Smooth muscle cell (in vitro differentiated cells): ENCODE data around the gene IFNL4. TPM values are rescaled to one million over a fixed set of nuclear protein-coding genes. Genes with fewer than 3 reads are reported as not detected.
"Not testable (repeated sequence)": the region's sequence is repeated elsewhere in the genome, so short reads cannot be mapped to it uniquely, and the experiment has no call there.

ENCODE experiments used
- DNase-seq: peaks from one replicate; lab custom pipeline; 2025; ENCODE audit not compliant: unreplicated experiment; lab: John Stamatoyannopoulos, UW
- H2AFZ ChIP-seq: fragments of 200-600 bp; sonication (generic); 2 replicates; pipeline ENCODE4 v1.6.0; 2016; ENCODE audit warnings: antibody characterized with exemption, low read depth, mild to moderate bottlenecking
- H3F3A ChIP-seq: fragments of 200-600 bp; sonication (generic); 2 replicates; pipeline ENCODE4 v1.6.0; 2017; ENCODE audit warnings: antibody characterized with exemption, low read depth
- H3K27ac ChIP-seq: fragments of 200-600 bp; sonication (generic); 2 replicates; pipeline ENCODE4 v1.5.1; 2016; ENCODE audit warnings: low read depth, mild to moderate bottlenecking
- H3K27me3 ChIP-seq: fragments of 200-600 bp; sonication (generic); 2 replicates; pipeline ENCODE4 v1.6.1; 2016; ENCODE audit warnings: low read depth, mild to moderate bottlenecking
- H3K36me3 ChIP-seq: fragments of 200-600 bp; sonication (generic); 2 replicates; pipeline ENCODE4 v1.5.1; 2016; ENCODE audit warnings: low read depth
- H3K4me1 ChIP-seq: fragments of 200-600 bp; sonication (generic); 2 replicates; pipeline ENCODE4 v1.5.1; 2016; ENCODE audit warnings: low read depth
- H3K4me2 ChIP-seq: fragments of 200-600 bp; sonication (generic); 2 replicates; pipeline ENCODE4 v1.6.0; 2016; ENCODE audit warnings: mild to moderate bottlenecking
- H3K4me3 ChIP-seq: fragments of 200-600 bp; sonication (generic); 2 replicates; pipeline ENCODE4 v1.5.1; 2016; ENCODE audit warnings: mild to moderate bottlenecking
- H3K79me2 ChIP-seq: fragments of 200-600 bp; sonication (generic); 2 replicates; pipeline ENCODE4 v1.6.0; 2016; ENCODE audit warnings: low read depth, mild to moderate bottlenecking
- H3K9ac ChIP-seq: fragments of 200-600 bp; sonication (generic); 2 replicates; pipeline ENCODE4 v1.6.0; 2016; ENCODE audit warnings: low read depth
- H3K9me3 ChIP-seq: fragments of 200-600 bp; sonication (generic); replicated peaks from 2 replicates; pipeline ENCODE4 v1.5.1; 2016; ENCODE audit warnings: low read depth
- H4K20me1 ChIP-seq: fragments of 200-600 bp; sonication (generic); 2 replicates; pipeline ENCODE4 v1.6.0; 2016; ENCODE audit warnings: low read depth
- WGBS: methylation state at CpG from one replicate; pipeline ENCODE4 v1.1.7; 2016; ENCODE audit warnings: low lambda C conversion rate; 5-methylcytosine and 5-hydroxymethylcytosine counted together
- polyA plus RNA-seq: library from polyadenylated mRNA; unstranded; fragments of >200 nt; fragmentation: Nextera tagmentation; extraction: Ambion mirVana; gene quantifications from 2 replicates; pipeline ENCODE4 v1.2.1, GENCODE V29; 2016
- total RNA-seq: library from RNA; depleted of rRNA; stranded (reverse); fragments of >200 nt; gene quantifications from 2 replicates; pipeline ENCODE4 v1.2.3, GENCODE V29; 2014
- TF ChIP-seq, protein P1 (sequence below): fragments of 200-600 bp; sonication (generic); IDR thresholded peaks from 2 replicates; pipeline ENCODE4 v1.5.1; 2017; ENCODE audit warnings: borderline replicate concordance, mild to moderate bottlenecking, antibody characterized with exemption; ENCODE audit not compliant: insufficient read depth, poor library complexity, severe bottlenecking

Gene IFNL4
- total and polyA plus RNA-seq, 2 experiments from 2014 or later = 0.15 TPM; not detected in 1

GRCh38 chr19:39276740-39277139 lies 28.1 kb upstream of the IFNL4 start:
- no peak for DNase-seq
- H2AFZ ChIP-seq = no peak overlapping the region
- no peaks in the 10 kb centered on the region for H3K79me2 ChIP-seq
- H3K9ac ChIP-seq = no peak overlapping the region
- H3K4me2 ChIP-seq = no peak overlapping the region
- no peak overlapping the region for H3K4me3 ChIP-seq
- 93% methylated on average over 5 of the region's 5 CpGs for WGBS
- H3K4me1 ChIP-seq = no peaks in the 10 kb centered on the region
- H4K20me1 ChIP-seq = no peaks in the 10 kb centered on the region
- H3K27me3 ChIP-seq = peaks cover 38% of the 10 kb centered on the region
- no peaks in the 10 kb centered on the region for H3K36me3 ChIP-seq
- no peaks in the 10 kb centered on the region for H3K9me3 ChIP-seq
- H3F3A ChIP-seq = no peaks in the 10 kb centered on the region
- TF ChIP-seq, protein P1, sequence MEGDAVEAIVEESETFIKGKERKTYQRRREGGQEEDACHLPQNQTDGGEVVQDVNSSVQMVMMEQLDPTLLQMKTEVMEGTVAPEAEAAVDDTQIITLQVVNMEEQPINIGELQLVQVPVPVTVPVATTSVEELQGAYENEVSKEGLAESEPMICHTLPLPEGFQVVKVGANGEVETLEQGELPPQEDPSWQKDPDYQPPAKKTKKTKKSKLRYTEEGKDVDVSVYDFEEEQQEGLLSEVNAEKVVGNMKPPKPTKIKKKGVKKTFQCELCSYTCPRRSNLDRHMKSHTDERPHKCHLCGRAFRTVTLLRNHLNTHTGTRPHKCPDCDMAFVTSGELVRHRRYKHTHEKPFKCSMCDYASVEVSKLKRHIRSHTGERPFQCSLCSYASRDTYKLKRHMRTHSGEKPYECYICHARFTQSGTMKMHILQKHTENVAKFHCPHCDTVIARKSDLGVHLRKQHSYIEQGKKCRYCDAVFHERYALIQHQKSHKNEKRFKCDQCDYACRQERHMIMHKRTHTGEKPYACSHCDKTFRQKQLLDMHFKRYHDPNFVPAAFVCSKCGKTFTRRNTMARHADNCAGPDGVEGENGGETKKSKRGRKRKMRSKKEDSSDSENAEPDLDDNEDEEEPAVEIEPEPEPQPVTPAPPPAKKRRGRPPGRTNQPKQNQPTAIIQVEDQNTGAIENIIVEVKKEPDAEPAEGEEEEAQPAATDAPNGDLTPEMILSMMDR = no peak
- no peak overlapping the region for H3K27ac ChIP-seq

- 77% methylated on average over 5 of the region's 5 CpGs for WGBS
- Histone ChIP-seq H3K79me2 (no peaks in the 10 kb centered on the region), H4K20me1 (no peaks in the 10 kb centered on the region), H3K9ac (no peak overlapping the region), H3K4me2 (no peak overlapping the region), H3K9me3 (no peaks in the 10 kb centered on the region), H3K4me1 (no peaks in the 10 kb centered on the region), H3K27ac (no peak overlapping the region), H3K36me3 (no peaks in the 10 kb centered on the region), H3F3A (no peaks in the 10 kb centered on the region), H3K27me3 (peaks cover 46% of the 10 kb centered on the region), H2AFZ (no peak overlapping the region), H3K4me3 (no peak overlapping the region)
- DNase-seq = no peak
- TF ChIP-seq, protein P1 = no peak
These were observed 26.9 kb upstream of the IFNL4 start for GRCh38 chr19:39275578-39275977.

GRCh38 chr19:39273859-39274258 lies 25.2 kb upstream of the IFNL4 start:
- H3K79me2 ChIP-seq, H3K9ac ChIP-seq, H3F3A ChIP-seq, H3K27ac ChIP-seq, DNase-seq, H2AFZ ChIP-seq, H3K36me3 ChIP-seq, H3K4me2 ChIP-seq, H3K9me3 ChIP-seq, H4K20me1 ChIP-seq, H3K4me3 ChIP-seq, H3K4me1 ChIP-seq: not testable (repeated sequence)
- WGBS = 87% methylated on average over 5 of the region's 5 CpGs
- H3K27me3 ChIP-seq = peaks cover 50% of the 10 kb centered on the region

- no peak overlapping the region for H3K27ac ChIP-seq
- H4K20me1 ChIP-seq = no peaks in the 10 kb centered on the region
- H3K4me2 ChIP-seq = no peak overlapping the region
- H3K36me3 ChIP-seq = no peaks in the 10 kb centered on the region
- H3K4me1 ChIP-seq = no peaks in the 10 kb centered on the region
- no peaks in the 10 kb centered on the region for H3K9me3 ChIP-seq
- peaks cover 48% of the 10 kb centered on the region for H3K27me3 ChIP-seq
- TF ChIP-seq, protein P1 = no peak
- H3F3A ChIP-seq = no peaks in the 10 kb centered on the region
- no peaks in the 10 kb centered on the region for H3K79me2 ChIP-seq
- no peak for DNase-seq
- H2AFZ ChIP-seq = no peak overlapping the region
- no peak overlapping the region for H3K9ac ChIP-seq
- 80% methylated on average over 9 of the region's 9 CpGs for WGBS
- no peak overlapping the region for H3K4me3 ChIP-seq
These were observed 21.6 kb upstream of the IFNL4 start for GRCh38 chr19:39270036-39270871.

DNA sequence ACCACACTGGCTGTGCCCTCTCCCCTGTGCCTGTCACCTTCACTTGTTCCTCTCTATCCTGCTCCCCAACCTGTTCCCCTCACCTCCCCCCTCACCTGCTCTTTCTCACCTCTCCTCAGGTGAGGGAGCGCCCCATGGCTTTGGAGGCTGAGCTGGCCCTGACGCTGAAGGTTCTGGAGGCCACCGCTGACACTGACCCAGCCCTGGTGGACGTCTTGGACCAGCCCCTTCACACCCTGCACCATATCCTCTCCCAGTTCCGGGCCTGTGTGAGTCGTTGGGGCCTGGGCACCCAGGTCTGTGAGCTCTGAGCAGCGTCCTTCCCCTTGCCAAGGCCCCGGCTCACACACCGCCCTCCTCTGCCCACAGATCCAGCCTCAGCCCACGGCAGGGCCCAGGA lies 20.7 kb upstream of the IFNL4 start:
- H2AFZ ChIP-seq, H3K9ac ChIP-seq, H4K20me1 ChIP-seq, H3K36me3 ChIP-seq, H3K79me2 ChIP-seq, H3K4me1 ChIP-seq, H3F3A ChIP-seq, DNase-seq, H3K27ac ChIP-seq, H3K4me2 ChIP-seq, H3K4me3 ChIP-seq, H3K9me3 ChIP-seq: not testable (repeated sequence)
- peaks cover 51% of the 10 kb centered on the region for H3K27me3 ChIP-seq
- WGBS = 76% methylated on average over 10 of the region's 10 CpGs

GRCh38 chr19:39268531-39269223 lies 20.0 kb upstream of the IFNL4 start:
- not testable (repeated sequence) for H3K36me3 ChIP-seq, H3K4me1 ChIP-seq, H2AFZ ChIP-seq, H3K79me2 ChIP-seq, H3K9me3 ChIP-seq, H3K4me2 ChIP-seq, H4K20me1 ChIP-seq, H3K9ac ChIP-seq, H3K4me3 ChIP-seq, H3K27ac ChIP-seq, H3F3A ChIP-seq, DNase-seq
- 83% methylated on average over 10 of the region's 10 CpGs for WGBS
- peaks cover 58% of the 10 kb centered on the region for H3K27me3 ChIP-seq
